GM12801 (cell line): ENCODE results near the gene FAM3C.

Experiments
- TF ChIP-seq, protein P1 (sequence below): IDR thresholded peaks from one replicate; pipeline ENCODE4 v1.5.1; 2011; ENCODE audit warnings: control low read depth; ENCODE audit not compliant: insufficient read length; ENCODE audit errors: extremely low read depth

The FAM3C gene

GRCh38 chr7:121384265-121384664, 11.8 kb downstream of the FAM3C start:
- TF ChIP-seq, protein P1, sequence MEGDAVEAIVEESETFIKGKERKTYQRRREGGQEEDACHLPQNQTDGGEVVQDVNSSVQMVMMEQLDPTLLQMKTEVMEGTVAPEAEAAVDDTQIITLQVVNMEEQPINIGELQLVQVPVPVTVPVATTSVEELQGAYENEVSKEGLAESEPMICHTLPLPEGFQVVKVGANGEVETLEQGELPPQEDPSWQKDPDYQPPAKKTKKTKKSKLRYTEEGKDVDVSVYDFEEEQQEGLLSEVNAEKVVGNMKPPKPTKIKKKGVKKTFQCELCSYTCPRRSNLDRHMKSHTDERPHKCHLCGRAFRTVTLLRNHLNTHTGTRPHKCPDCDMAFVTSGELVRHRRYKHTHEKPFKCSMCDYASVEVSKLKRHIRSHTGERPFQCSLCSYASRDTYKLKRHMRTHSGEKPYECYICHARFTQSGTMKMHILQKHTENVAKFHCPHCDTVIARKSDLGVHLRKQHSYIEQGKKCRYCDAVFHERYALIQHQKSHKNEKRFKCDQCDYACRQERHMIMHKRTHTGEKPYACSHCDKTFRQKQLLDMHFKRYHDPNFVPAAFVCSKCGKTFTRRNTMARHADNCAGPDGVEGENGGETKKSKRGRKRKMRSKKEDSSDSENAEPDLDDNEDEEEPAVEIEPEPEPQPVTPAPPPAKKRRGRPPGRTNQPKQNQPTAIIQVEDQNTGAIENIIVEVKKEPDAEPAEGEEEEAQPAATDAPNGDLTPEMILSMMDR: no peak

- TF ChIP-seq, protein P1: no peak
These were observed 12.7 kb downstream of the FAM3C start for GRCh38 chr7:121383235-121383910.

GRCh38 chr7:121382473-121382872, 13.6 kb downstream of the FAM3C start:
- TF ChIP-seq, protein P1: no peak

GRCh38 chr7:121379930-121380329, 16.2 kb downstream of the FAM3C start:
- TF ChIP-seq, protein P1: no peak

- TF ChIP-seq, protein P1: no peak
These were observed 19.1 kb downstream of the FAM3C start for GRCh38 chr7:121376979-121377378.

- TF ChIP-seq, protein P1: no peak
These were observed 22.9 kb downstream of the FAM3C start for GRCh38 chr7:121373177-121373576.

GRCh38 chr7:121372376-121373010, 23.6 kb downstream of the FAM3C start:
- TF ChIP-seq, protein P1: no peak
